HG03095 (cell line): ENCODE data around the gene SLC38A7.
"Not testable (repeated sequence)": the region's sequence is repeated elsewhere in the genome, so short reads cannot be mapped to it uniquely, and the experiment has no call there.

ENCODE experiments used
- ATAC-seq: cut with Tn5 transposase; IDR thresholded peaks from one replicate; pipeline ENCODE4 v1.9.1; 2021; ENCODE audit warnings: moderate library complexity; ENCODE audit not compliant: unreplicated experiment

Gene SLC38A7

GRCh38 chr16:58684354-58685083 is at the start of gene SLC38A7:
SLC38A7 (minus strand) TSS chr16:58684770; CDS start chr16:58680126, 4,644 bp downstream.
- peak; percentile 99 for ATAC-seq

- peak; percentile 91 for ATAC-seq
These were observed 49.3 kb upstream of the SLC38A7 start, which contains the start of gene GOT2 for GRCh38 chr16:58733671-58734458. GOT2 (minus strand) TSS chr16:58734316; CDS start chr16:58734228, 88 bp downstream.

DNA sequence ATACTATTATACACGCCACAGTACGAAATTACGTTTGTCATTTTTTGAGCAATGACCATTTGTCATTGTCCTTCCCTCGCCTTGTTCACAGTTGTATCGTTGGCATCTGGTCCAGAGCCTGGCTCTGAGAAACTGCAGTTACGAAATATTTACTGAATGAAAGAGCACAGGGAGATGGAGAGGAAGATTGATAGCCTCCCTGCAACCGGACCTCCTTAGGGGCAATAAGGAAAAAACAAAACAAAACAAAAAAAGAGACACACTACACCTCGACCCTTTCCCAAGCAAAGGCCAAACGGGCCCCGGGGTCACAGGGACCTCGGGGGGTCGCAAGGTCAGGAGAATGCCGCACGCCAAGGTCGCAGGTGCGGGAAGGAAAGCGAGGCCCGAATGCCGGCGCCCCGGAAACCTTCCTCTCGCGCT is 48.7 kb upstream of the SLC38A7 start:
- ATAC-seq, result no peak

GRCh38 chr16:58732545-58733247 is 48.1 kb upstream of the SLC38A7 start:
- ATAC-seq, result peak; percentile 38

DNA sequence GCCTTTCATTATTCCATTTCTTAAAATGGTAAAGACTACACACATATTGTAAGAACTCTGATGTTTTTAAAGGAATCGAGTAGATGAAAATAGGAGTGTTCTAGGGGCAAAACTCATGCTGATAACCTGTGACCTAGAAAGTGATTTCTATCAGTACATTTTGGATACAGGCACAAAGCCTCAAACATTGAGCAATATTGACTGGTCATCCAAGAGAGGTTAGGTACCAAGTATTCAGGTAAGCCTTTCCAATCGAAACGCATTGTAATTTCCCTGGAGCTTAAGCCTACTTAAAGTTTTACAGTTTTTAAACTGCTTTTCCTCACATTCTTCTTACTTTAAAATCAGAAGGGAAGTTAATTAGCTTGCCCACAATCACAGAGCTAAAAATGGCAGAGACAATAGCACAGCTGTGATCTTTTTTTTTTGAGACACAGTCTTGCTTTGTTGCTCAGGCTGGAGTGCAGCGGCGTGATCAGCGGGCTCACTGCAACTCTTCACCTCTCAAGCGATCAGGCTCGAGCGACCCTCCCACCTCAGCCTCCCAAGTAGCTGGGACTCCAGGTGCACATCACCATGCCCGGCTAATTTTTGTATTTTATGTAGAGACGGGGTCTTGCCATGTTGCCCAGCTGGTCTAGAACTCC is 46.3 kb upstream of the SLC38A7 start:
- ATAC-seq, result no peak

- ATAC-seq, result no peak
These were observed 43.4 kb upstream of the SLC38A7 start for GRCh38 chr16:58727796-58728568.

DNA sequence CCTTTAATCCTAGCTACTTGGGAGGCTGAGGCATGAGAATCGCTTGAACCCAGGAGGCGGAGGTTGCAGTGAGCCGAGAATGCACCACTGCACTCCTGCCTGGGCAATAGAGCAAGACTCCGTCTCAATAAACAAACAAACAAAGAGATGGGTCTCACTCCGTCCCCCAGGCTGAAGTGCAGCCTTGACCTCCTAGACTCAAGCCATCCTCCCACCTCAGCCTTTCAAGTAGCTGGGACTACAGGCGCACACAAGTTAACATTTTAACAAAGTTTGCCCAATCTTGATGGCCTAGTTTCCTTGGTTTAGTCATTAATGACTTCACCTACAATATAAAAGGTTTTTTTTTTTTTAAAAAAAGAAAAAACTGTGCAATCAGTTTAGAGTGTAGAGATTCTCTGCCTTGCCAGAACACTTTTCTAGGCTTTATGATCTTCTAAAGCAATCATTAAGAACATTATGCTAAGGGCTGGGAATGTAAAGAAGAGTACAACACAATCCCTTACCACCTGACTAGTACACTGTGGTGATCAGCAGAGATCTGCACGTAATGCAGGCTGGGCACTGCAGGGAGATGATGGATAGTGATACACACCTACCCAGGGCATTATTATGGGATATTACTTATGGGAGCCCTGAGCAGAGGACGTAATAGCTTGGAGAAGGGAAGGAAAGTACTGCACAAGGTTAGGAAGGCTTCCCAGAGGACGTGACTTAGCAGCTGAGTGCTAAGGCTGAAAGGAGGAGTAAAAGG is 42.6 kb upstream of the SLC38A7 start:
- ATAC-seq, result no peak

DNA sequence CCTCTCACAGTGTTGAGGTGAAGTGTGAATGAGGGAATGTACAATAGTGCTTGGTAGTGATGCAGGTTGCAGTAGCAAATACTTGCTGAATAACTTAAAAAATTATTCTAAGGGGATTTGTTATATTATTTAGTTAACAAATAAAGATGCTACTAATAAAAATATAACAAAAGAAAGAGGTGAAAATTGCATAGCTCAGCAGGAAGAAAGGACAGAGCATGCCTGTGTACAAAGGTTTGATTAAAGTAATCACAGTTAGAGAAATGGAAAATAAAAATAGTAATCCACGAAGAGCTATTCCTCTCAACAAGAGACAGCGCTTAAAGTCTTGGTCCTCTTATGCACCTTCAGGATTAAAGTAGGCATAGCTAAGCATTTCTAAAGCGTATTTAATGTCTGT is 38.5 kb upstream of the SLC38A7 start:
- no peak for ATAC-seq

- ATAC-seq, result no peak
These were observed 33.4 kb upstream of the SLC38A7 start for GRCh38 chr16:58717994-58718393.

DNA sequence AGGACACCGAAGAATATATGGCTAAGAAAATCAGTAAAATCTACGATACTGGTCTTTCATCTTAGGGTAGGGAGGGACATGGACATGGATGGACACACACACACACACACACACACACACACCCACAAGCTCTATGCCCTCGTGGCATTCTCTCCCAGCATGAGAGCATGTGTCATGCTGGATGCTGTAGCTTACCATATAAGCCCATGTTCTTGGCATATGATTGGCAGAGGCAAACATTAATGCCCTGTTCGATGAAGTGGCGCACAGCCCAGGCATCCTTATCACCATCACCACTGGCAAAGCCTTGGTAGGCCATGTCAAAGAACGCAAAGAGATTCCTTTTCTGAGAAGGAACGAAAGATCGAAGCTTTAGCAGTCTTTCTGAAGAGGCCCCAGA is 31.9 kb upstream of the SLC38A7 start:
- ATAC-seq, result no peak

DNA sequence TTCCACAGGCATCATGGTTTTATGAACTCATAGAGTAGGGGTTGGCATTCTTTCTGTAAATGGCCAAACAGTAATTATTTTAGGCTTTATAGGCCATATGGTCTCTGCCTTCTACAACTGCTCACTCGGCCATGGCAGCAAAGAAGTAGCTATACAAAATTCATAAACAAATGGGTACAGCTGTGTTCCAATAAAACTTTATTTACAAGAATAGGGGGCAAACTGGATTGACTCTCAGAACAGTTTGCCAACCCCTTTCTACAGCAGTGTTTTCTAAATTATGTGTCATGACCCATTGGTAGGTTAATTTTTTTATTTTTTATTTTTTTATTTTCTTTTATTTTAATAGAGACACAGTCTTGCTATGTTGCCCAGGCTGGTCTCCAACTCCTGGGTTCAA is 29.2 kb upstream of the SLC38A7 start:
- no peak for ATAC-seq

GRCh38 chr16:58709333-58709732 is 24.8 kb upstream of the SLC38A7 start:
- ATAC-seq, result peak; percentile 87

DNA sequence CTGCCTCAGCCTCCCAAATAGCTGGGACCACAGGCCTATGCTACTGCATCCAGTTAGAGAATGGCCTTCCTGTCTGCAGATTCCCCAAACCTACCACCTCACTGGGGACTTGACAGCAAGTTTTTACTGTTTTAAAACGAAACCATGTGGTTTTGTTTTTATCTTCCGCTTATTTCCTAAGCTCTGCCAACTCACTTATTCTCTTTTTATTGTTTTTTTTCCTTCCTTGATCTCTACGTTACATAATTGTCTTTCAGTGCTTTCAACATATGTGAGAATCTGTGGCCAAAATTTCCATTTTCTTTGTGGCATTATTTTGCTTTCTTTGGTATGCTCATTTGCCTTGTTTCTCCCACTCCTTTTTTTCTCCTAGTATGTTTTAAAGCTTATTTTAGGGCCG is 14.6 kb upstream of the SLC38A7 start:
- ATAC-seq, result no peak

GRCh38 chr16:58695368-58695767 is 10.8 kb upstream of the SLC38A7 start:
- ATAC-seq, result no peak

DNA sequence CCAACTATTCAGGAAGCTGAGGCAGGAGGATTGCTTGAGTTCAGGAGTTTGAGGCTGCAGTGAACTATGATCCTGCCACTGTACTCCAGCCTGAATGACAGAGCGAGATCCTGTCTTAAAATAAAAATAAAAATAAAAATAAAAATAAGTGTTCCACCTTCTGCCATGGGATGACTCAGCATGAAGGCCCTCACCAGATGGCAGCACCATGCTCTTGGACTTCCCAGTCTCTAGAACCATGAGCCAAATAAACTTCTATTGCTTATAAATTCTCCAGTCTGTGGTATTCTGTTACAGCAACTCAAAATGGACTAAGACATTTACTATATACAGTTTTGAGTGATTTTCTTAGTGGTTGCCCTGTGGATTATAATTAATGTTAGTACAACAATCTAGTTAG is 7.9 kb upstream of the SLC38A7 start:
- ATAC-seq, result no peak

- ATAC-seq, result not testable (repeated sequence)
These were observed 2.6 kb upstream of the SLC38A7 start for GRCh38 chr16:58686985-58687706.

GRCh38 chr16:58685084-58685449 is 497 bp upstream of the SLC38A7 start:
- no peak for ATAC-seq

- ATAC-seq, result peak; percentile 19
These were observed 593 bp downstream of the SLC38A7 start for GRCh38 chr16:58684001-58684353.

DNA sequence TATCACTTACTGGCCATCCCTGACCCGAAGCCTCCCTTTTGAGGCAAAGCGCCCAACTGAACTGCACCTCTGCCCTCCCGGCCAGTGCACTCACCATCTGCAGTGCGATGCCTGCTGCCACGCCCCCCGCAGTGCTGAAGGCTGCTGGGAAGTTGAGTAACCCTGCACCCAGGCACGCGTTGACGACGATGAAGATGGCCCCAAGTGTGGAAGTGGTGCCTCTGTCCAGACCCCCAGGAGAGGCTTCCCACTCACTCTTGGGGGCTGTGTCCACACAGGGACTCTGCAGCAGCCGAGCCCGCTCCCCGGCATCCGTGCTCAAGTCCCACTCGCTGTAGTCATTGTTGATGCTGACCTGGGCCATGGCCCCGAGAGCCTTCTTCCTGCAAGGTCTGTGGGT is 4.8 kb downstream of the SLC38A7 start:
- ATAC-seq, result no peak
